ENCODE results near the gene TMEM212.

- TF ChIP-seq CTCF (IDR thresholded peaks at IDR 0.05; ENCODE audit: low read depth, low read length): no peak
- no peak for TF ChIP-seq MYC (IDR thresholded peaks at IDR 0.05; ENCODE audit: low read depth, low read length)
- TF ChIP-seq POLR2A (IDR thresholded peaks at IDR 0.05; ENCODE audit: extremely low read depth, insufficient read length): no peak
These were observed 52.1 kb downstream of the TMEM212 start for GRCh38 chr3:171895291-171895690.

All from NB4 (cell line).